BJ (cell line): ENCODE data around the gene SLC38A2. TPM values are rescaled to one million over a fixed set of nuclear protein-coding genes. Genes with fewer than 3 reads are reported as not detected.

Source experiments
- CTCF ChIA-PET: fragments of 350-600 bp; formaldehyde crosslinking; extraction: SDS; loops from one replicate; lab custom pipeline; 2021; ENCODE audit warnings: antibody characterized with exemption, inconsistent platforms; lab: Yijun Ruan, JAX
- POLR2A ChIA-PET: fragments of 300-600 bp; sonication (Branson Sonifier 250); formaldehyde crosslinking; extraction: SDS; loops from one replicate; lab custom pipeline; 2021; ENCODE audit warnings: antibody characterized with exemption; lab: Charles Lee
- DNase-seq: peaks from one replicate; pipeline ENCODE4 v3.0.0-alpha.2; 2011; ENCODE audit warnings: low read depth
- H3K27me3 ChIP-seq: 2 replicates; pipeline ENCODE4 v1.6.0; 2011; ENCODE audit warnings: low read length; ENCODE audit not compliant: control insufficient read depth, insufficient read depth
- H3K36me3 ChIP-seq: 2 replicates; pipeline ENCODE4 v1.5.1; 2011; ENCODE audit warnings: low read length; ENCODE audit not compliant: control insufficient read depth, insufficient read depth
- H3K4me3 ChIP-seq: 2 replicates; pipeline ENCODE4 v1.5.1; 2011; ENCODE audit warnings: low read depth, mild to moderate bottlenecking, control low read depth, low read length
- polyA plus RNA-seq: library from polyadenylated mRNA; depleted of rRNA; stranded (reverse); fragments of >200 nt; gene quantifications from 2 replicates; pipeline ENCODE4 v1.2.3, GENCODE V29; 2011
- TF ChIP-seq, protein P1 (sequence below): IDR thresholded peaks from 2 replicates; pipeline ENCODE4 v1.5.1; 2011; ENCODE audit warnings: low read depth, mild to moderate bottlenecking, control low read depth, inconsistent platforms, low read length, moderate library complexity; ENCODE audit not compliant: insufficient read depth

Gene SLC38A2
- polyA plus RNA-seq, 1 experiment, result 472 TPM

DNA sequence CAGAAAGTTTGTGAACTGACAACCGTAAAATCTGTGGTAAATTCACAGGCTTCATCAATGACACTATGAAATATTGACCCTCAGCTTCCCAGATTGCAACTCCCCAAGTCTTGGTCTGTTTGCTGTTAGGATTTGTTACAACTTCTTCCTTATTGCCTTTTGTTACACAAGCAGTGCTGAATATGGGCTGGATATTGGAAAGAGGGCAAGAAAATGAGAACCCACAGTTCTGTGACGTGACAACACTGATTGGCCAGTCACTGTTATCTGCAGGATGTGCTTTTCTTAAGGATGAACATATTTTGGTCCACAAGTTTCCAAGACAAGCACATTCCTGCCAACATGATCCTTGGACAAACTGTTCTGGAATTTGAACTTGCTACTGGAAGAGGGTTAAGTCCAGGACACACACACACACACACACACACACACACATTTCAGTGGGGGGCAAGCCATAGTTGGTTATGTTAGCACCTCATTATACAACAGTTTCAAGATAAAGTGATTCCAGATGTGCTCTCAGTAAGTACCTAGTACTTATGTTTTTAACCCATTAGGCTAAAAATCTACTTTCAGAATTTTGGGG lies 16.6 kb upstream of the SLC38A2 start:
- no peak overlapping the region for H3K4me3 ChIP-seq
- peak; percentile 88 for DNase-seq
- ChIA-PET POLR2A (no interaction called here), CTCF (no interaction called here)
- H3K27me3 ChIP-seq, result no peaks in the 10 kb centered on the region
- H3K36me3 ChIP-seq, result no peaks in the 10 kb centered on the region
- TF ChIP-seq, protein P1, sequence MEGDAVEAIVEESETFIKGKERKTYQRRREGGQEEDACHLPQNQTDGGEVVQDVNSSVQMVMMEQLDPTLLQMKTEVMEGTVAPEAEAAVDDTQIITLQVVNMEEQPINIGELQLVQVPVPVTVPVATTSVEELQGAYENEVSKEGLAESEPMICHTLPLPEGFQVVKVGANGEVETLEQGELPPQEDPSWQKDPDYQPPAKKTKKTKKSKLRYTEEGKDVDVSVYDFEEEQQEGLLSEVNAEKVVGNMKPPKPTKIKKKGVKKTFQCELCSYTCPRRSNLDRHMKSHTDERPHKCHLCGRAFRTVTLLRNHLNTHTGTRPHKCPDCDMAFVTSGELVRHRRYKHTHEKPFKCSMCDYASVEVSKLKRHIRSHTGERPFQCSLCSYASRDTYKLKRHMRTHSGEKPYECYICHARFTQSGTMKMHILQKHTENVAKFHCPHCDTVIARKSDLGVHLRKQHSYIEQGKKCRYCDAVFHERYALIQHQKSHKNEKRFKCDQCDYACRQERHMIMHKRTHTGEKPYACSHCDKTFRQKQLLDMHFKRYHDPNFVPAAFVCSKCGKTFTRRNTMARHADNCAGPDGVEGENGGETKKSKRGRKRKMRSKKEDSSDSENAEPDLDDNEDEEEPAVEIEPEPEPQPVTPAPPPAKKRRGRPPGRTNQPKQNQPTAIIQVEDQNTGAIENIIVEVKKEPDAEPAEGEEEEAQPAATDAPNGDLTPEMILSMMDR, result no peak

DNA sequence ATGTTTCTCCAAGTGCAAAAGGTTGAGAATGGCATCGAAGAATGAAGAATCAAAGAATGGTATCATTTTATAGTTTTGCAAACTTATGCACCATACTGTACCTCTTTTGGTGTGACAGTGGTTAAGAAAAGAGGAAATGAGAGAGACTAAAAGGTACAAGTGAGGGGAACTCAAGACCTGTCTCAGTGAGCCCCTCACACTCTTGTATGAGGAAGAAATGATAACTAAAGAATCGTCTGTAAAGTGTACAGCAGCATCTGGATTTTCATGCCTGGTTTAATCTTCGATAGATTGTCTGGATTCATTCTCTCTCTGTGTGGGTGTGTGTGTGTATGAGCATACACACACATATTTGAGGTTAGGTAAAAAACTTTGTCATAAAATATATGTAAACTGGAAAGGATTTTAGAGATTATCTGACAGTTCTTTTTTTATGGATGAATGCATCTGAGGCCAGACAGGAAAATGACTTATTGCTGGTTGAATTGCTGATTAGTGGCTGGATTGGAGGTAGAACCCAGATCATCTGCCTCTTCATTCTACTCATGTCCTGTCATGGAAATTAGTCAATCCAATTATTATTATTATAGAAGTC lies 16.0 kb upstream of the SLC38A2 start:
- no peaks in the 10 kb centered on the region for H3K27me3 ChIP-seq
- ChIA-PET CTCF (no interaction called here), POLR2A (no interaction called here)
- TF ChIP-seq, protein P1, result no peak
- H3K4me3 ChIP-seq, result no peak overlapping the region
- H3K36me3 ChIP-seq, result no peaks in the 10 kb centered on the region
- DNase-seq, result no peak

DNA sequence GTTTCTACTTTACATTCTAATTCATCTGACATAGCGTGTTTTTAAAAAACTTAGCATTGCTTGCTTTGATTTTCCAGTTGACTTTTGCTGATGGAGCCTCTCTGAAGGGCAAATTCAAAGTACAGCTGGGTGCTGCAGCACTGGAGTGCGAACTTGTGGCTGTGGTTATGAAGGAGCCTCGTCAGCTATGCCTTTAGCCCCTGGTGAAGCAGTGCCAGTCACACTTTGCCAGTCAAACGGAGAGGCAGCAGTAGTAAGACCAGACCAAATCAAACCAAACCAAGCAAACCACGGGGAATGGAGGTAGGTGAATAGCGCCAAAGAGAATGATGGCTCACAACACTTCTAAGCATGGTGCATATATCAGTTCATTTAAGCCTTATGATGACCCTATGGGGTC lies 15.1 kb upstream of the SLC38A2 start:
- CTCF ChIA-PET, result interaction anchor here (1.5 kb wide), 1 partner anchor 274 kb away, joined by 4 read pairs; no protein-coding TSS in a partner anchor
- no peak for DNase-seq
- POLR2A ChIA-PET, result no interaction called here
- Histone ChIP-seq H3K27me3 (no peaks in the 10 kb centered on the region), H3K4me3 (no peak overlapping the region), H3K36me3 (no peaks in the 10 kb centered on the region)
- TF ChIP-seq, protein P1, result no peak

DNA sequence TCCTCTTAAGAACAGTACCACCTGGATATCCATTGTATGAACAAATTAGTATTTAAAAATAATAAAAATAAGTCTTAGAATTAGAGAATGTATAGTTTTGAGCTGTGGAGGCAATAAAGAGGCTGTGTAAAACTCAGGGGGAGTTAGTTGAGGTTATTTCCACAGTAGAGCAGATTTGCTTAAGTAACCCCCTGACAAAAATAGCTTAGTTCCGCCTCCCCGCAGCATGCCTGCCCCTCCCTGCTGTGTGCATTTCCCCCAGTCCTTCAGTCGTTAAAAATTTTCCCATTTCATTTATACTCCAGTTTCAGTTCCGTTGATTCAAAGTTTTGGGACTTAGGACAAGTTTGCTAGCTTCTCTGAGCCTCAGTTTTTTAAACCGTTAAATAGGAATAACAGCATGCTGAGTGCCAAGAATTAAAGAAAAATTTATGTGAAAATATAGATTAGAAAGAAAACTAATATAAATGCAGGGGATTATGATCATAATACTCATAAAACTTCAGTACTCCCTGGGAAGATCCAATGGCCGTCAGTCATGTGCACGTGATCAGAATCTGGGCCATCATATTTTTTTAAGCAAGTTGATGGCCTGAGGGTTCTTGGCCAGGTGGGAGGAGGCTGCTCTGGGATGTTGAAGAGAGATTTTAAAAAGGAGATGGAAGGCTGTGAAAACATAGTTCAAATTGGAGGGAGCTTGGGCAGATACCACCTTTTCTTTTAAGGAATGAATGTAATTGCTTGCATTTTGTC lies 14.5 kb upstream of the SLC38A2 start:
- no peak for DNase-seq
- H3K4me3 ChIP-seq, result no peak overlapping the region
- H3K36me3 ChIP-seq, result no peaks in the 10 kb centered on the region
- POLR2A ChIA-PET, result interaction anchor here (0.6 to 1.0 kb wide), 5 partner anchors 11 to 271 kb away, joined by 3 to 6 read pairs (median 4); no protein-coding TSS in a partner anchor
- TF ChIP-seq, protein P1, result no peak
- CTCF ChIA-PET, result interaction anchor here (1.2 to 1.5 kb wide), 2 partner anchors 44 to 274 kb away, joined by 3 to 4 read pairs; no protein-coding TSS in a partner anchor
- H3K27me3 ChIP-seq, result no peaks in the 10 kb centered on the region

DNA sequence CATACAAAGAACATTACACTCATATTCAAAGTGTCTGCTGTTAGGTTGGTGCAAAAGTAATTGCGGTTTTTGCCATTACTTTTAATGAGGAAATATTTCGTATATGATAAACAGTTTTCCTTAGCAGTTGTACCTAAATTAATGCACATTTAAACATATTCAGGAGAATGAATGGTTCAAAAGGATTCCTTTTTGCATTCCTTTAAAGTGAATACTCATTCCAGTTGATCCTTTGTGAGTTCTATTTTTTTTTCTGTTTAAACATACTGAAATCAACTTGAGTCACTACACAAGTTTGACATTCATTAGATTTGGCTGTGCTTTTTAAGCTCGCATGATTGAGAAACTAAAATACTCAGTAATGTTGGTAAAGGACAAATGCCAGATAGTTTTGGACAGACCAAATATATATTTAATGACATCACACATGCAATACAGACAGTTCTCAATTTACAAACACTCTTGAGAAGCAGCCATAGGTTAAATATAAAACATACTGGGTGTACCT lies 13.8 kb upstream of the SLC38A2 start:
- no peak overlapping the region for H3K4me3 ChIP-seq
- POLR2A ChIA-PET, result interaction anchor here (0.6 to 1.0 kb wide), 5 partner anchors 10 to 272 kb away, joined by 3 to 6 read pairs (median 4); no protein-coding TSS in a partner anchor
- DNase-seq, result peak; percentile 82

More for the DNA sequence above, 13.8 kb upstream of the SLC38A2 start:
- TF ChIP-seq, protein P1, result no peak
- CTCF ChIA-PET, result interaction anchor here (1.2 to 1.5 kb wide), 2 partner anchors 43 to 275 kb away, joined by 3 to 4 read pairs; no protein-coding TSS in a partner anchor
- H3K27me3 ChIP-seq, result no peaks in the 10 kb centered on the region
- H3K36me3 ChIP-seq, result no peaks in the 10 kb centered on the region
